H1 (cell line): ENCODE data around the gene APBB1.

Experiments used
- CEBPB ChIP-seq: IDR thresholded peaks from 2 replicates; pipeline ENCODE4 v1.6.1; 2012; ENCODE audit warnings: low read depth, low read length
- EP300 ChIP-seq, 2 experiments: IDR thresholded peaks; 1 replicate in 1 of 2; 2 replicates in 1 of 2; pipeline ENCODE4 v1.6.1; 2011 to 2012; ENCODE audit warnings: low read depth in 2 of 2, low read length in 2 of 2, mild to moderate bottlenecking in 2 of 2, borderline replicate concordance in 1 of 2, inconsistent platforms in 1 of 2, moderate library complexity in 1 of 2
- RFX5 ChIP-seq: IDR thresholded peaks from 2 replicates; pipeline ENCODE4 v1.6.1; 2011; ENCODE audit warnings: low read depth, low read length, improper control_type of control experiment, borderline replicate concordance
- RNF2 ChIP-seq: fragments of 200-900, 300-1000 bp; sonication (generic); IDR thresholded peaks from 2 replicates; pipeline ENCODE4 v1.7.1; 2016; ENCODE audit warnings: borderline replicate concordance, low read depth, mild to moderate bottlenecking, antibody characterized with exemption, low read length; ENCODE audit not compliant: poor library complexity, severe bottlenecking; ENCODE audit errors: missing control alignments
- TF ChIP-seq, protein P1 (sequence below), 3 experiments: IDR thresholded peaks; 1 replicate in 2 of 3; 2 replicates in 1 of 3; pipeline versions ENCODE4 v1.5.1 to v1.6.1; 2011; ENCODE audit warnings: low read length in 3 of 3, mild to moderate bottlenecking in 3 of 3, inconsistent platforms in 2 of 3, low read depth in 1 of 3, moderate library complexity in 1 of 3; ENCODE audit not compliant: insufficient read depth in 1 of 3; ENCODE audit errors: control extremely low read depth in 1 of 3

DNA sequence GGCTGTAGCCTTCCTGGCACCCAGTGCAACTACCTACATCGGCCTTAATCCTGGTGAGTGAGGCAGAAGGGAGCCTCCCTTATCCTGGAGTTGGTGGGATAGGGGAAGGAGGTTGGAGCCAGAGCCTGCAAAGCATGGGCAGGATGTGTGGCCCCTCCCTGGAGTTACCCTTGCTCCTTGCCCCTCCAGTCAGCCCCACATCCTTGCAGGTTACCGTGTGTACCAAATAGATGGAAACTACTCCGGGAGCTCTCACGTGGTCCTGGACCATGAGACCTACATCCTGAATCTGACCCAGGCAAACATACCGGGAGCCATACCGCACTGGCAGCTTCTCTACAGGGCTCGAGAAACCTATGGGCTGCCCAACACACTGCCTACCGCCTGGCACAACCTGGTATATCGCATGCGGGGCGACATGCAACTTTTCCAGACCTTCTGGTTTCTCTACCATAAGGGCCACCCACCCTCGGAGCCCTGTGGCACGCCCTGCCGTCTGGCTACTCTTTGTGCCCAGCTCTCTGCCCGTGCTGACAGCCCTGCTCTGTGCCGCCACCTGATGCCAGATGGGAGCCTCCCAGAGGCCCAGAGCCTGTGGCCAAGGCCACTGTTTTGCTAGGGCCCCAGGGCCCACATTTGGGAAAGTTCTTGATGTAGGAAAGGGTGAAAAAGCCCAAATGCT is 24.8 kb downstream of the APBB1 start:
- TF ChIP-seq RFX5 (no peak), EP300 (IDR thresholded peaks at IDR 0.05; ENCODE audit: borderline replicate concordance in 1 of 2, low read depth in 2 of 2, low read length in 2 of 2) (no peak), CEBPB (no peak), RNF2 (no peak)
- TF ChIP-seq, protein P1, sequence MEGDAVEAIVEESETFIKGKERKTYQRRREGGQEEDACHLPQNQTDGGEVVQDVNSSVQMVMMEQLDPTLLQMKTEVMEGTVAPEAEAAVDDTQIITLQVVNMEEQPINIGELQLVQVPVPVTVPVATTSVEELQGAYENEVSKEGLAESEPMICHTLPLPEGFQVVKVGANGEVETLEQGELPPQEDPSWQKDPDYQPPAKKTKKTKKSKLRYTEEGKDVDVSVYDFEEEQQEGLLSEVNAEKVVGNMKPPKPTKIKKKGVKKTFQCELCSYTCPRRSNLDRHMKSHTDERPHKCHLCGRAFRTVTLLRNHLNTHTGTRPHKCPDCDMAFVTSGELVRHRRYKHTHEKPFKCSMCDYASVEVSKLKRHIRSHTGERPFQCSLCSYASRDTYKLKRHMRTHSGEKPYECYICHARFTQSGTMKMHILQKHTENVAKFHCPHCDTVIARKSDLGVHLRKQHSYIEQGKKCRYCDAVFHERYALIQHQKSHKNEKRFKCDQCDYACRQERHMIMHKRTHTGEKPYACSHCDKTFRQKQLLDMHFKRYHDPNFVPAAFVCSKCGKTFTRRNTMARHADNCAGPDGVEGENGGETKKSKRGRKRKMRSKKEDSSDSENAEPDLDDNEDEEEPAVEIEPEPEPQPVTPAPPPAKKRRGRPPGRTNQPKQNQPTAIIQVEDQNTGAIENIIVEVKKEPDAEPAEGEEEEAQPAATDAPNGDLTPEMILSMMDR (IDR thresholded peaks at IDR 0.05; ENCODE audit: control extremely low read depth in 1 of 3, insufficient read depth in 1 of 3, low read depth in 1 of 3, low read length in 3 of 3) = no peak
